IMR-90 (cell line): ENCODE data around the gene SLC38A3. TPM values are rescaled to one million over a fixed set of nuclear protein-coding genes. Genes with fewer than 3 reads are reported as not detected.

Experiments
- ATAC-seq: fragments of 200-7000 bp; cut with Tn5 transposase; 2 replicates; pipeline ENCODE4 v1.9.1; 2020; ENCODE audit warnings: low read depth, mild to moderate bottlenecking, moderate library complexity
- BruUV-seq: library from RNA; stranded (reverse); fragments of 400-500 nt; replicated peaks from 2 replicates; lab custom pipeline; 2021; lab: Mats Ljungman, UMichigan
- CTCF ChIA-PET: fragments of 300-600 bp; formaldehyde crosslinking; extraction: SDS; loops from one replicate; lab custom pipeline; 2021; ENCODE audit warnings: antibody characterized with exemption; lab: Yijun Ruan, JAX
- POLR2A ChIA-PET: fragments of 300-600 bp; sonication (Branson Sonifier 250); formaldehyde crosslinking; loops from one replicate; lab custom pipeline; 2022; ENCODE audit warnings: antibody characterized with exemption; ENCODE audit not compliant: unreplicated experiment; lab: Charles Lee
- DNase-seq: peaks from one replicate; pipeline ENCODE4 v3.0.0; 2013
- H2AFZ ChIP-seq: replicated peaks from 2 replicates; pipeline ENCODE3; 2013; ENCODE audit warnings: low read length, mild to moderate bottlenecking; ENCODE audit not compliant: poor library complexity
- H2AK5ac ChIP-seq: 2 replicates; pipeline ENCODE4 v1.6.1; 2013; ENCODE audit warnings: low read depth, low read length, inconsistent platforms
- H2AK9ac ChIP-seq: replicated peaks from 2 replicates; pipeline ENCODE3; 2013; ENCODE audit warnings: mild to moderate bottlenecking, low read depth, low read length, moderate library complexity; ENCODE audit not compliant: poor library complexity
- H2BK120ac ChIP-seq: 2 replicates; pipeline ENCODE4 v1.6.1; 2013; ENCODE audit warnings: low read depth, low read length, inconsistent platforms
- H2BK15ac ChIP-seq: 3 replicates; pipeline ENCODE4 v1.6.1; 2013; ENCODE audit warnings: low read depth, low read length, inconsistent platforms
- H2BK20ac ChIP-seq: 2 replicates; pipeline ENCODE4 v1.6.1; 2013; ENCODE audit warnings: low read depth, mild to moderate bottlenecking, inconsistent platforms, low read length, moderate library complexity
- H2BK5ac ChIP-seq: 2 replicates; pipeline ENCODE4 v1.6.1; 2013; ENCODE audit warnings: mild to moderate bottlenecking, low read depth, low read length, inconsistent platforms; ENCODE audit not compliant: poor library complexity, severe bottlenecking
- H3K14ac ChIP-seq: replicated peaks from 2 replicates; pipeline ENCODE4 v1.6.1; 2013; ENCODE audit warnings: low read depth, low read length, inconsistent platforms
- H3K18ac ChIP-seq: 2 replicates; pipeline ENCODE4 v1.6.1; 2013; ENCODE audit warnings: low read depth, low read length, control low read depth
- H3K23ac ChIP-seq: 2 replicates; pipeline ENCODE4 v1.6.1; 2013; ENCODE audit warnings: low read depth, low read length, inconsistent platforms
- H3K27ac ChIP-seq: 2 replicates; pipeline ENCODE4 v1.5.1; 2013; ENCODE audit warnings: mild to moderate bottlenecking, control low read depth, low read length; ENCODE audit not compliant: insufficient read depth
- H3K27me3 ChIP-seq: 2 replicates; pipeline ENCODE4 v1.6.1; 2013; ENCODE audit warnings: low read length; ENCODE audit not compliant: control insufficient read depth, insufficient read depth
- H3K36me3 ChIP-seq: 2 replicates; pipeline ENCODE4 v1.6.1; 2013; ENCODE audit warnings: low read length, mixed read lengths; ENCODE audit not compliant: control insufficient read depth, insufficient read depth
- H3K4ac ChIP-seq: 2 replicates; pipeline ENCODE4 v1.6.1; 2013; ENCODE audit warnings: low read depth, low read length, inconsistent platforms
- H3K4me1 ChIP-seq: 2 replicates; pipeline ENCODE4 v1.6.1; 2013; ENCODE audit warnings: low read length, mixed read lengths; ENCODE audit not compliant: control insufficient read depth, insufficient read depth
- H3K4me2 ChIP-seq: 2 replicates; pipeline ENCODE4 v1.6.1; 2013; ENCODE audit warnings: low read depth, mild to moderate bottlenecking, control low read depth, low read length, moderate library complexity
- H3K4me3 ChIP-seq: 2 replicates; pipeline ENCODE4 v1.5.1; 2013; ENCODE audit warnings: low read depth, mild to moderate bottlenecking, control low read depth, low read length, moderate library complexity; ENCODE audit not compliant: insufficient read depth
- H3K56ac ChIP-seq: 2 replicates; pipeline ENCODE4 v1.6.1; 2013; ENCODE audit warnings: low read length, inconsistent platforms; ENCODE audit not compliant: insufficient read depth; ENCODE audit errors: extremely low read depth
- H3K79me1 ChIP-seq, 2 experiments: 2 replicates each; pipeline ENCODE4 v1.6.1; 2013; ENCODE audit warnings: low read length in 2 of 2, inconsistent platforms in 1 of 2, low read depth in 1 of 2
- H3K9ac ChIP-seq: 2 replicates; pipeline ENCODE4 v1.6.1; 2013; ENCODE audit warnings: low read depth, low read length, control low read depth
- H3K9me1 ChIP-seq: 2 replicates; pipeline ENCODE4 v1.6.1; 2013; ENCODE audit warnings: low read length, inconsistent platforms; ENCODE audit not compliant: insufficient read depth
- H3K9me3 ChIP-seq: 2 replicates; pipeline ENCODE4 v1.6.1; 2013; ENCODE audit warnings: low read length; ENCODE audit not compliant: control insufficient read depth, insufficient read depth
- H4K20me1 ChIP-seq: 2 replicates; pipeline ENCODE4 v1.6.1; 2013; ENCODE audit warnings: low read length, inconsistent platforms; ENCODE audit not compliant: insufficient read depth
- H4K5ac ChIP-seq: 2 replicates; pipeline ENCODE4 v1.6.1; 2013; ENCODE audit warnings: mild to moderate bottlenecking, low read depth, low read length, control low read depth
- H4K8ac ChIP-seq, 2 experiments: 2 replicates each; pipeline ENCODE4 v1.6.1; 2013; ENCODE audit warnings: low read depth in 2 of 2, low read length in 2 of 2, control low read depth in 1 of 2, inconsistent platforms in 1 of 2
- H4K91ac ChIP-seq: 2 replicates; pipeline ENCODE4 v1.6.1; 2013; ENCODE audit warnings: low read depth, low read length, inconsistent platforms; ENCODE audit not compliant: insufficient read depth
- BHLHE40 ChIP-seq: fragments of 150-350 bp; IDR thresholded peaks from 2 replicates; pipeline ENCODE4 v1.6.1; 2016; ENCODE audit warnings: mild to moderate bottlenecking, low read depth, low read length
- CEBPB ChIP-seq: IDR thresholded peaks from 2 replicates; pipeline ENCODE4 v1.6.1; 2012; ENCODE audit warnings: low read depth, low read length, improper control_type of control experiment
- CHD1 ChIP-seq: IDR thresholded peaks from 2 replicates; pipeline ENCODE4 v1.6.1; 2012; ENCODE audit warnings: low read depth, low read length, improper control_type of control experiment
- ELK1 ChIP-seq: fragments of 150-350 bp; IDR thresholded peaks from 2 replicates; pipeline ENCODE4 v1.6.1; 2016; ENCODE audit warnings: low read depth, mild to moderate bottlenecking, low read length, moderate library complexity, borderline replicate concordance
- FOS ChIP-seq: fragments of 150-350 bp; IDR thresholded peaks from 2 replicates; pipeline ENCODE4 v1.6.1; 2016; ENCODE audit warnings: low read depth, low read length
- MAFK ChIP-seq: IDR thresholded peaks from 2 replicates; pipeline ENCODE4 v1.6.1; 2012; ENCODE audit warnings: low read depth, low read length, improper control_type of control experiment
- MAZ ChIP-seq: IDR thresholded peaks from 2 replicates; pipeline ENCODE4 v1.6.1; 2012; ENCODE audit warnings: low read depth, mild to moderate bottlenecking, low read length, improper control_type of control experiment, moderate library complexity, borderline replicate concordance
- MXI1 ChIP-seq: IDR thresholded peaks from 2 replicates; pipeline ENCODE4 v1.6.1; 2012; ENCODE audit warnings: low read depth, mild to moderate bottlenecking, low read length, moderate library complexity, borderline replicate concordance
- NFE2L2 ChIP-seq: fragments of 150-350 bp; IDR thresholded peaks from 2 replicates; pipeline ENCODE4 v1.6.1; 2016; ENCODE audit warnings: low read depth, mild to moderate bottlenecking, low read length
- POLR2A ChIP-seq: IDR thresholded peaks from 2 replicates; pipeline ENCODE4 v1.6.1; 2012; ENCODE audit warnings: mild to moderate bottlenecking, low read depth, low read length
- RAD21 ChIP-seq: IDR thresholded peaks from 2 replicates; pipeline ENCODE4 v1.6.1; 2012; ENCODE audit warnings: low read length, improper control_type of control experiment
- RCOR1 ChIP-seq: IDR thresholded peaks from 2 replicates; pipeline ENCODE4 v1.6.1; 2012; ENCODE audit warnings: mild to moderate bottlenecking, low read length, improper control_type of control experiment; ENCODE audit not compliant: insufficient replicate concordance
- RFX5 ChIP-seq: IDR thresholded peaks from 2 replicates; pipeline ENCODE4 v1.8.0; 2012; ENCODE audit warnings: low read depth, mild to moderate bottlenecking, low read length, moderate library complexity
- SMC3 ChIP-seq: fragments of 150-350 bp; IDR thresholded peaks from 2 replicates; pipeline ENCODE4 v1.6.1; 2016; ENCODE audit warnings: low read depth, mild to moderate bottlenecking, antibody characterized with exemption, low read length, moderate library complexity
- WGBS, 2 experiments: methylation state at CpG; one replicate each; pipeline versions ENCODE4 v1.1.5 to v1.1.7; 2013; ENCODE audit warnings: missing lambda C conversion rate in 2 of 2; ENCODE audit not compliant: insufficient read length in 1 of 2; ENCODE audit errors: extremely low coverage in 2 of 2; 5-methylcytosine and 5-hydroxymethylcytosine counted together
- dilution Hi-C: fragments of 300-500 bp; cut with HindIII; formaldehyde crosslinking; loops from one replicate; pipeline ENCODE4 v1.14.3; 2018; ENCODE audit warnings: low sequenced_read_pairs; ENCODE audit not compliant: unreplicated experiment
- in situ Hi-C: fragments of 300-500 bp; cut with MboI; formaldehyde crosslinking; loops from 3 replicates; pipeline ENCODE4 v1.14.3; 2019; ENCODE audit warnings: low sequenced_read_pairs, inconsistent platforms, mixed read lengths
- intact Hi-C: fragments of 100-400 bp; cut with micrococcal nuclease; formaldehyde crosslinking; loops from 2 replicates; pipeline ENCODE4 v1.10.0; 2022
- polyA plus RNA-seq, 3 experiments: library from polyadenylated mRNA; depleted of rRNA; stranded (reverse); fragments of >200 nt; gene quantifications; 2 replicates each; pipeline ENCODE4 v1.2.3, GENCODE V29; 2012; ENCODE audit warnings: low replicate concordance in 1 of 3
- total RNA-seq: library from RNA; depleted of rRNA; stranded (reverse); fragments of >200 nt; gene quantifications from 2 replicates; pipeline ENCODE4 v1.2.3, GENCODE V29; 2012
- TF ChIP-seq, protein P1 (sequence below): conservative IDR thresholded peaks from 2 replicates; pipeline ENCODE4 v1.5.1; 2012; ENCODE audit warnings: mild to moderate bottlenecking, low read depth, low read length, improper control_type of control experiment
- TF ChIP-seq, protein P2 (sequence below): fragments of 150-350 bp; IDR thresholded peaks from 2 replicates; pipeline ENCODE4 v1.6.1; 2017; ENCODE audit warnings: mild to moderate bottlenecking, antibody characterized with exemption, low read length, low read depth

The SLC38A3 gene
- total and polyA plus RNA-seq, 2 of the 4 experiments (the other 2 are of a cell fraction), result 0.12 to 0.36 TPM

DNA sequence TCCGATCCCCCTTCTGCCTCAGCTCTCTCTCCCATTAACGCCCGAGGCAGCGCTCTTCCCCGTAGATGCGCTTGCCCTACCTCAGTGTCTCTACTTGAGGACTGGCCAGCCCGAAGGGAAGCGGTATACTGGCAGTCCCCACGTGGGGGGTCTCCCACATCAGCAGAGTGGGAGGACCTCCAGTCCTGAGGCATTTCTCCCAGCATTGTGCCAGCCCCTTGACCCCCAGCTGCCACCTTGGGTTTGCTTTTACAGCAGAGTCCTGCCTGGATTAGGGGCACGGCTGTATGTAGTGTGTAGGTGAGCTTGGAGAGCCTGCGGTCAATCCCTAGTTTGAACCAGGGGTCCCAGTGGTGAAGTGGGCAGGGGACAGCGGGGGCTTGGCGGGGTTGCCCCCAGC, 49.2 kb upstream of the SLC38A3 start:
- intact Hi-C loops, result loop anchor here (1.0 kb wide), 2 partner anchors 33 to 34 kb away; no protein-coding TSS in a partner anchor
- DNase-seq (no peak), ATAC-seq (no peak)
- in situ Hi-C loops, result no loop called here
- Histone ChIP-seq H3K4me3 (peak overlapping the region; percentile 45), H4K20me1 (0 out of 2 replicates have a peak, but pooled peaks cover 4% of the 10 kb centered on the region), H3K56ac (no peak overlapping the region), H3K9me1 (no peaks in the 10 kb centered on the region), H3K4me1 (peaks cover 19% of the 10 kb centered on the region), H3K18ac (no peak overlapping the region), H3K4me2 (peak overlapping the region; percentile 84), H3K36me3 (0 out of 2 replicates have a peak, but pooled peaks cover 4% of the 10 kb centered on the region), H2BK15ac (no peak overlapping the region), H3K14ac (peak overlapping the region; percentile 89; the same call in 1 of the 2 replicates), H2BK120ac (peak overlapping the region; percentile 8; the same call in 1 of the 2 replicates), H2BK5ac (peak overlapping the region; percentile 19), H2AFZ (peak overlapping the region; percentile 90), H4K91ac (peak overlapping the region; percentile 55), H4K5ac (no peak overlapping the region), H3K23ac (peak overlapping the region; percentile 87), H3K9me3 (no peaks in the 10 kb centered on the region), H2AK9ac (peak overlapping the region; percentile 98), H4K8ac (peak overlapping the region; percentile 31 to 96; a peak in 2 of 4 replicates), H3K79me1 (peaks cover 8 to 41% of the 10 kb centered on the region in 2 experiments; a peak in 3 of 4 replicates), H2AK5ac (peak overlapping the region; percentile 49; the same call in 1 of the 2 replicates), H3K9ac (peak overlapping the region; percentile 72), H2BK20ac (no peak overlapping the region), H3K4ac (peak overlapping the region; percentile 98), H3K27ac (peak overlapping the region; percentile 2; the same call in 1 of the 2 replicates), H3K27me3 (peaks cover 7% of the 10 kb centered on the region; the same call in 1 of the 2 replicates)
- BruUV-seq, result no TSS peak
- CTCF ChIA-PET, result interaction anchor here (2.4 kb wide), 1 partner anchor 33 kb away, joined by 6 read pairs; no protein-coding TSS in a partner anchor
- POLR2A ChIA-PET, result no interaction called here
- dilution Hi-C loops, result no loop called here
- no peak for TF ChIP-seq POLR2A
- no peak for TF ChIP-seq RCOR1
- TF ChIP-seq FOS, result no peak
- TF ChIP-seq CHD1, result no peak
- no peak for TF ChIP-seq MAZ
- TF ChIP-seq CEBPB, result no peak
- TF ChIP-seq SMC3, result no peak
- no peak for TF ChIP-seq MAFK
- TF ChIP-seq NFE2L2, result no peak
- TF ChIP-seq BHLHE40, result no peak
- TF ChIP-seq, protein P1, sequence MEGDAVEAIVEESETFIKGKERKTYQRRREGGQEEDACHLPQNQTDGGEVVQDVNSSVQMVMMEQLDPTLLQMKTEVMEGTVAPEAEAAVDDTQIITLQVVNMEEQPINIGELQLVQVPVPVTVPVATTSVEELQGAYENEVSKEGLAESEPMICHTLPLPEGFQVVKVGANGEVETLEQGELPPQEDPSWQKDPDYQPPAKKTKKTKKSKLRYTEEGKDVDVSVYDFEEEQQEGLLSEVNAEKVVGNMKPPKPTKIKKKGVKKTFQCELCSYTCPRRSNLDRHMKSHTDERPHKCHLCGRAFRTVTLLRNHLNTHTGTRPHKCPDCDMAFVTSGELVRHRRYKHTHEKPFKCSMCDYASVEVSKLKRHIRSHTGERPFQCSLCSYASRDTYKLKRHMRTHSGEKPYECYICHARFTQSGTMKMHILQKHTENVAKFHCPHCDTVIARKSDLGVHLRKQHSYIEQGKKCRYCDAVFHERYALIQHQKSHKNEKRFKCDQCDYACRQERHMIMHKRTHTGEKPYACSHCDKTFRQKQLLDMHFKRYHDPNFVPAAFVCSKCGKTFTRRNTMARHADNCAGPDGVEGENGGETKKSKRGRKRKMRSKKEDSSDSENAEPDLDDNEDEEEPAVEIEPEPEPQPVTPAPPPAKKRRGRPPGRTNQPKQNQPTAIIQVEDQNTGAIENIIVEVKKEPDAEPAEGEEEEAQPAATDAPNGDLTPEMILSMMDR, result no peak
- no peak for TF ChIP-seq RFX5
- no peak for TF ChIP-seq RAD21
- no peak for TF ChIP-seq MXI1
- TF ChIP-seq, protein P2, sequence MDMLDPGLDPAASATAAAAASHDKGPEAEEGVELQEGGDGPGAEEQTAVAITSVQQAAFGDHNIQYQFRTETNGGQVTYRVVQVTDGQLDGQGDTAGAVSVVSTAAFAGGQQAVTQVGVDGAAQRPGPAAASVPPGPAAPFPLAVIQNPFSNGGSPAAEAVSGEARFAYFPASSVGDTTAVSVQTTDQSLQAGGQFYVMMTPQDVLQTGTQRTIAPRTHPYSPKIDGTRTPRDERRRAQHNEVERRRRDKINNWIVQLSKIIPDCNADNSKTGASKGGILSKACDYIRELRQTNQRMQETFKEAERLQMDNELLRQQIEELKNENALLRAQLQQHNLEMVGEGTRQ, result no peak
- no peak for TF ChIP-seq ELK1
- 30% methylated on average over 2 of the region's 13 CpGs; no CpG with 5 or more reads in 1 of the 2 experiments for WGBS, 2 experiments
